ENCODE results near the gene STAT5B. TPM values are rescaled to one million over a fixed set of nuclear protein-coding genes. Genes with fewer than 3 reads are reported as not detected.
A peak's percentile ranks its signal among the peaks of the same experiment; 100 is the strongest.

Gene STAT5B
- polyA plus RNA-seq, 3 donors: 28.5 to 103 (median 47.9) TPM

DNA sequence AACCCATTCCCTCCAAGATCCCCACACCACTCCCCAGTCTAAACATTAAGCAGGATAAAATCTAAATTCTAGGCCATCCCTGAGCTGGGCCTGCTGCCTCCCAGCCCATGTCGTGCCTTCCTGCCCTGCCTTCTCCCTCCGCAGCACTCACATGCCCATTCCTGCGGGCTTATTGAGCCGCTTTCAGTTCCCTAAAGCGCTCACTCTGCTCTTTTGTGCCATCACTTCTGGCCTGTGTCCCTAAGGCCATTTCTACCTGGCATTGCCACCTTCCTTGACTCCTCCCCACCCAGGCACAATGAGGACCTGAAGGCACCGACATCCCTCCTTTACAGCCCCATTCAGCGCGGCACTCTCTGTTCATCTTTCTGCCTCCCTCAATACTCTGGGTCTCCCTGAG, 108.4 kb downstream of the STAT5B start:
- no peak overlapping the region for H3K9ac ChIP-seq (ENCODE audit: insufficient read depth, low read length, poor library complexity, severe bottlenecking)
- peak overlapping the region in 6 of 7 donors; percentile 18 to 82 (median 46) for H3K27ac Mint-ChIP-seq
- no peaks in the 10 kb centered on the region for H3K36me3 Mint-ChIP-seq
- H3K27ac ChIP-seq (ENCODE audit: low read depth in 1 of 2, low read length in 2 of 2): peak overlapping the region in 1 of 2 donors; percentile 7
- H3K4me1 ChIP-seq (ENCODE audit: control insufficient read depth in 1 of 2, insufficient read depth in 2 of 2, low read length in 2 of 2): peaks cover 18 to 23% of the 10 kb centered on the region in 2 donors
- TF ChIP-seq, protein P1, sequence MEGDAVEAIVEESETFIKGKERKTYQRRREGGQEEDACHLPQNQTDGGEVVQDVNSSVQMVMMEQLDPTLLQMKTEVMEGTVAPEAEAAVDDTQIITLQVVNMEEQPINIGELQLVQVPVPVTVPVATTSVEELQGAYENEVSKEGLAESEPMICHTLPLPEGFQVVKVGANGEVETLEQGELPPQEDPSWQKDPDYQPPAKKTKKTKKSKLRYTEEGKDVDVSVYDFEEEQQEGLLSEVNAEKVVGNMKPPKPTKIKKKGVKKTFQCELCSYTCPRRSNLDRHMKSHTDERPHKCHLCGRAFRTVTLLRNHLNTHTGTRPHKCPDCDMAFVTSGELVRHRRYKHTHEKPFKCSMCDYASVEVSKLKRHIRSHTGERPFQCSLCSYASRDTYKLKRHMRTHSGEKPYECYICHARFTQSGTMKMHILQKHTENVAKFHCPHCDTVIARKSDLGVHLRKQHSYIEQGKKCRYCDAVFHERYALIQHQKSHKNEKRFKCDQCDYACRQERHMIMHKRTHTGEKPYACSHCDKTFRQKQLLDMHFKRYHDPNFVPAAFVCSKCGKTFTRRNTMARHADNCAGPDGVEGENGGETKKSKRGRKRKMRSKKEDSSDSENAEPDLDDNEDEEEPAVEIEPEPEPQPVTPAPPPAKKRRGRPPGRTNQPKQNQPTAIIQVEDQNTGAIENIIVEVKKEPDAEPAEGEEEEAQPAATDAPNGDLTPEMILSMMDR (IDR thresholded peaks at IDR 0.05): no peak
- H3K36me3 ChIP-seq (replicated peaks in 1 of 2; ENCODE audit: control insufficient read depth in 1 of 2, insufficient read depth in 2 of 2, low read length in 2 of 2): no peaks in the 10 kb centered on the region
- H3K9me3 Mint-ChIP-seq: peaks cover 0 to 2% (median 0%) of the 10 kb centered on the region in 7 donors
- no peaks in the 10 kb centered on the region for H4K20me1 ChIP-seq (ENCODE audit: insufficient read depth, low read length)
- intact Hi-C loops (cut with micrococcal nuclease): no loop called here
- no peak overlapping the region for H2AFZ ChIP-seq (ENCODE audit: insufficient read depth, low read depth, low read length, poor library complexity, severe bottlenecking)
- H3K4me1 Mint-ChIP-seq: peaks cover 18% of the 10 kb centered on the region
- H3K4me2 ChIP-seq (replicated peaks; ENCODE audit: extremely low read depth, low read length, poor library complexity, severe bottlenecking): no peak overlapping the region
- H3K4me3 Mint-ChIP-seq: peak overlapping the region in 1 of 2 donors; percentile 56
- H3K27me3 ChIP-seq (ENCODE audit: control insufficient read depth in 2 of 2, insufficient read depth in 2 of 2, low read length in 2 of 2): no peaks in the 10 kb centered on the region
- H3K79me2 ChIP-seq (ENCODE audit: insufficient read depth, low read length): no peaks in the 10 kb centered on the region
- H3K4me3 ChIP-seq (replicated peaks in 1 of 3; ENCODE audit: low read depth in 2 of 3, low read length in 3 of 3): no peak overlapping the region
- H3K9me3 ChIP-seq (replicated peaks in 1 of 2; ENCODE audit: control insufficient read depth in 1 of 2, insufficient read depth in 1 of 2, low read length in 2 of 2): no peaks in the 10 kb centered on the region
- peaks cover 3 to 5% (median 4%) of the 10 kb centered on the region in 3 donors for H3K27me3 Mint-ChIP-seq (ENCODE audit: low read depth in 3 of 3)
- DNase-seq: peak in 2 of 3 donors; percentile 49 to 57
- 42% methylated on average over 8 of the region's 8 CpGs for WGBS (ENCODE audit: insufficient coverage)

DNA sequence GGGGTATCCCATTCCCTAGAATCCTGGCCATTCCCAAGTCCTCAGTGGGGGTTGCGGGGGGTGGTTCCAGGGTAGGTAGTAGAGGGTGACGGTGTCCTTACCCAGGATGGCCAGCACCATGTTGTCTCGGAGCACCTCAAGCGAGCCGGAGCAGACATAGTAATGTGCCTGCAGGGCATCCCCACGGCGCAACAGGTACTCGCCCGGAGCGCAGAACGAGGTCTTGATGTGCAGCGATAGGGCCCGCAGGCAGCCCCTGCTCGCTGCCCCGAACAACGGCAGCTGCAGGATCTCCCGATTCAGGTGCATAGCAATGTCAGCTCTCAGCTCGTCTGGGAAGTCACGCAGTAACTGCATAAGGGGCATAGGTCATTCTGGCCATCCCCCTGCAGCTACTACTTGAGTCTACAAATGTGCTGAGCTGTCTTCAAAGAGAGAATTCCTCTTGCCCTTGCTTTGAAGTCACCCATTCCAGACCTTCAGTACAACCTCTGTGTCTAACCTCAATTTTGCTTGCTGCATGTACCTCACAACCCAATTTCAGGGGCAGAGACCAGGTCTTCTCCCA, 109.9 kb downstream of the STAT5B start:
- Histone ChIP-seq H2AFZ (ENCODE audit: insufficient read depth, low read depth, low read length, poor library complexity, severe bottlenecking) (no peak overlapping the region), H3K9ac (ENCODE audit: insufficient read depth, low read length, poor library complexity, severe bottlenecking) (no peak overlapping the region), H3K4me2 (replicated peaks; ENCODE audit: extremely low read depth, low read length, poor library complexity, severe bottlenecking) (no peak overlapping the region), H3K4me3 (replicated peaks in 1 of 3; ENCODE audit: low read depth in 2 of 3, low read length in 3 of 3) (no peak overlapping the region), H4K20me1 (ENCODE audit: insufficient read depth, low read length) (no peaks in the 10 kb centered on the region), H3K36me3 (replicated peaks in 1 of 2; ENCODE audit: control insufficient read depth in 1 of 2, insufficient read depth in 2 of 2, low read length in 2 of 2) (no peaks in the 10 kb centered on the region), H3K9me3 (replicated peaks in 1 of 2; ENCODE audit: control insufficient read depth in 1 of 2, insufficient read depth in 1 of 2, low read length in 2 of 2) (no peaks in the 10 kb centered on the region), H3K4me1 (ENCODE audit: control insufficient read depth in 1 of 2, insufficient read depth in 2 of 2, low read length in 2 of 2) (peaks cover 30 to 38% of the 10 kb centered on the region in 2 donors), H3K27ac (ENCODE audit: low read depth in 1 of 2, low read length in 2 of 2) (no peak overlapping the region), H3K27me3 (ENCODE audit: control insufficient read depth in 2 of 2, insufficient read depth in 2 of 2, low read length in 2 of 2) (no peaks in the 10 kb centered on the region), H3K79me2 (ENCODE audit: insufficient read depth, low read length) (no peaks in the 10 kb centered on the region)
- Mint-ChIP-seq H3K4me1 (peaks cover 33% of the 10 kb centered on the region), H3K9me3 (peaks cover 0 to 2% (median 0%) of the 10 kb centered on the region in 7 donors), H3K27ac (peak overlapping the region in 1 of 7 donors; percentile 50), H3K4me3 (no peak overlapping the region), H3K27me3 (ENCODE audit: low read depth in 3 of 3) (peaks cover 2 to 5% (median 3%) of the 10 kb centered on the region in 3 donors), H3K36me3 (no peaks in the 10 kb centered on the region)
- intact Hi-C loops (cut with micrococcal nuclease): no loop called here
- no peak for DNase-seq
- WGBS (ENCODE audit: insufficient coverage): 94% methylated on average over 18 of the region's 19 CpGs
- TF ChIP-seq, protein P1 (IDR thresholded peaks at IDR 0.05): no peak
